Measurements from ENCODE around the gene C1QTNF3. TPM values are rescaled to one million over a fixed set of nuclear protein-coding genes. Genes with fewer than 3 reads are reported as not detected.

The C1QTNF3 gene
- total and polyA plus RNA-seq, 2 experiments from 2014 or later, result 1.7 to 2.0 TPM

- Mint-ChIP-seq H3K4me3 (no peak overlapping the region), H3K36me3 (ENCODE audit: low read depth) (no peaks in the 10 kb centered on the region), H3K9me3 (no peaks in the 10 kb centered on the region), H3K27ac (no peak overlapping the region), H3K27me3 (ENCODE audit: insufficient read depth, low read depth, poor library complexity) (no peaks in the 10 kb centered on the region), H3K4me1 (peaks cover 3% of the 10 kb centered on the region; the same call in 1 of the 3 replicates)
- Histone ChIP-seq H2AFZ (no peak overlapping the region), H3K79me2 (replicated peaks; ENCODE audit: insufficient read depth) (no peaks in the 10 kb centered on the region), H4K20me1 (replicated peaks; ENCODE audit: insufficient read depth) (no peaks in the 10 kb centered on the region), H3K4me2 (no peak overlapping the region), H3K4me3 (no peak overlapping the region), H3K9me2 (ENCODE audit: insufficient read depth) (peaks cover 8% of the 10 kb centered on the region; the same call in 1 of the 2 replicates), H3K27me3 (ENCODE audit: insufficient read depth) (no peaks in the 10 kb centered on the region), H3K27ac (ENCODE audit: low read depth) (no peak overlapping the region), H3K4me1 (ENCODE audit: insufficient read depth) (no peaks in the 10 kb centered on the region), H3F3A (replicated peaks; ENCODE audit: low read depth) (no peaks in the 10 kb centered on the region), H3K36me3 (ENCODE audit: insufficient read depth) (peaks cover 13% of the 10 kb centered on the region; the same call in 1 of the 2 replicates)
- DNase-seq (ENCODE audit: low spot score) (no peak), ATAC-seq (no peak)
- TF ChIP-seq POLR2AphosphoS5 (IDR thresholded peaks at IDR 0.05; ENCODE audit: low read depth) (no peak), JUNB (IDR thresholded peaks at IDR 0.05; ENCODE audit: unreplicated experiment) (no peak), NANOG (IDR thresholded peaks at IDR 0.05; ENCODE audit: borderline replicate concordance) (no peak), ZNF114 (CRISPR knock-in tag; IDR thresholded peaks at IDR 0.05) (no peak), EZH2 (IDR thresholded peaks at IDR 0.05; ENCODE audit: low read depth, unreplicated experiment) (no peak), CTCF (conservative IDR thresholded peaks at IDR 0.05; ENCODE audit: low read depth in 2 of 2) (no peak), ZNF331 (CRISPR knock-in tag; IDR thresholded peaks at IDR 0.05; ENCODE audit: low read depth) (no peak)
- TF ChIP-seq, protein P1, sequence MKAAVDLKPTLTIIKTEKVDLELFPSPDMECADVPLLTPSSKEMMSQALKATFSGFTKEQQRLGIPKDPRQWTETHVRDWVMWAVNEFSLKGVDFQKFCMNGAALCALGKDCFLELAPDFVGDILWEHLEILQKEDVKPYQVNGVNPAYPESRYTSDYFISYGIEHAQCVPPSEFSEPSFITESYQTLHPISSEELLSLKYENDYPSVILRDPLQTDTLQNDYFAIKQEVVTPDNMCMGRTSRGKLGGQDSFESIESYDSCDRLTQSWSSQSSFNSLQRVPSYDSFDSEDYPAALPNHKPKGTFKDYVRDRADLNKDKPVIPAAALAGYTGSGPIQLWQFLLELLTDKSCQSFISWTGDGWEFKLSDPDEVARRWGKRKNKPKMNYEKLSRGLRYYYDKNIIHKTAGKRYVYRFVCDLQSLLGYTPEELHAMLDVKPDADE (IDR thresholded peaks at IDR 0.05), result no peak
- TF ChIP-seq, protein P2, sequence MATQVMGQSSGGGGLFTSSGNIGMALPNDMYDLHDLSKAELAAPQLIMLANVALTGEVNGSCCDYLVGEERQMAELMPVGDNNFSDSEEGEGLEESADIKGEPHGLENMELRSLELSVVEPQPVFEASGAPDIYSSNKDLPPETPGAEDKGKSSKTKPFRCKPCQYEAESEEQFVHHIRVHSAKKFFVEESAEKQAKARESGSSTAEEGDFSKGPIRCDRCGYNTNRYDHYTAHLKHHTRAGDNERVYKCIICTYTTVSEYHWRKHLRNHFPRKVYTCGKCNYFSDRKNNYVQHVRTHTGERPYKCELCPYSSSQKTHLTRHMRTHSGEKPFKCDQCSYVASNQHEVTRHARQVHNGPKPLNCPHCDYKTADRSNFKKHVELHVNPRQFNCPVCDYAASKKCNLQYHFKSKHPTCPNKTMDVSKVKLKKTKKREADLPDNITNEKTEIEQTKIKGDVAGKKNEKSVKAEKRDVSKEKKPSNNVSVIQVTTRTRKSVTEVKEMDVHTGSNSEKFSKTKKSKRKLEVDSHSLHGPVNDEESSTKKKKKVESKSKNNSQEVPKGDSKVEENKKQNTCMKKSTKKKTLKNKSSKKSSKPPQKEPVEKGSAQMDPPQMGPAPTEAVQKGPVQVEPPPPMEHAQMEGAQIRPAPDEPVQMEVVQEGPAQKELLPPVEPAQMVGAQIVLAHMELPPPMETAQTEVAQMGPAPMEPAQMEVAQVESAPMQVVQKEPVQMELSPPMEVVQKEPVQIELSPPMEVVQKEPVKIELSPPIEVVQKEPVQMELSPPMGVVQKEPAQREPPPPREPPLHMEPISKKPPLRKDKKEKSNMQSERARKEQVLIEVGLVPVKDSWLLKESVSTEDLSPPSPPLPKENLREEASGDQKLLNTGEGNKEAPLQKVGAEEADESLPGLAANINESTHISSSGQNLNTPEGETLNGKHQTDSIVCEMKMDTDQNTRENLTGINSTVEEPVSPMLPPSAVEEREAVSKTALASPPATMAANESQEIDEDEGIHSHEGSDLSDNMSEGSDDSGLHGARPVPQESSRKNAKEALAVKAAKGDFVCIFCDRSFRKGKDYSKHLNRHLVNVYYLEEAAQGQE (IDR thresholded peaks at IDR 0.05; ENCODE audit: unreplicated experiment), result no peak
Measured at GRCh38 chr5:34051374-34051980, 8.5 kb upstream of the C1QTNF3 start.

Measured in GM23338 (cell line).